IPS-18c (cell line): Measurements from ENCODE around the gene NME4.
A peak's percentile ranks its signal among the peaks of the same experiment; 100 is the strongest.
"Not testable (repeated sequence)": the region's sequence is repeated elsewhere in the genome, so short reads cannot be mapped to it uniquely, and the experiment has no call there.

Source experiments
- H3K4me3 ChIP-seq: 2 replicates; pipeline ENCODE4 v1.7.0; 2013; ENCODE audit warnings: low read depth, mild to moderate bottlenecking, low read length, moderate library complexity; ENCODE audit not compliant: insufficient read depth
- H3K9me3 ChIP-seq: one replicate; pipeline ENCODE4 v1.6.1; 2013; ENCODE audit warnings: mild to moderate bottlenecking, low read length, moderate library complexity; ENCODE audit not compliant: control insufficient read depth, insufficient read depth

NME4 gene

DNA sequence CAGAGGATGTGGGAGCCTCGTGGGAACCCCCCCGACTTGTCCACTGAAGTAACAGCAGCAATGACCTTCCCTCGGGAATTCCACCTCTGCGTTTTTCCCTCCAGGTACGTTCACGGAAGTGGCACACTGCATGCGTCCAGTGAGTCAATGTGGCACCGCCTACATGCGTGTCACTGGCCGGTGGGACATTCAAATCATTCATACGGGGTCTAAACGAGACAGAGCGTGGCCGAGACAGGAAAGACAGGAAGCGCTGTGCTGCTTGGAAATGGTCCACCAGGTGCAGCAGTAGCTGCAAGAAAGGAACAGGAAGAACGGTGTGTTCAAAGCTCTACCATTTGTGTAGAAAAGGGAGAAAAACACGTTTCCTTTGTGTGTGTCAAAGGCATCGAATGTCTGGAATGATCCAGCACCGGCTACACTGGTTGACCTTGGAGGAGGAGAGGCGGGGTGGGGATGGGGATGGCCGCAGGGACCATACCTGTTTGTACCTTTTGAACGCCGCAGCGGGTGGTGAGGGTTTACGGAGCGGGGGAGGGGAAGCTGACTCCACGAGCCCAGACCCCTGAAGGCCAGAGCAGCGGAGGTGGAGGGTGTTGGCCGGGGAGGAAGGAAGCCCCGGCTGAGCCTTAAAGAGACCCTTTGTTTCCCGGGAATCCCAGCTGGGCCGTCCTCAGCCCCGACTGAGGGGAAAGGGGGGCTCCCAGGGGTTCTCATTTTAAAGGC lies 13.5 kb upstream of the NME4 start:
- Histone ChIP-seq H3K4me3 (peak overlapping the region; percentile 68), H3K9me3 (no peaks in the 10 kb centered on the region)

DNA sequence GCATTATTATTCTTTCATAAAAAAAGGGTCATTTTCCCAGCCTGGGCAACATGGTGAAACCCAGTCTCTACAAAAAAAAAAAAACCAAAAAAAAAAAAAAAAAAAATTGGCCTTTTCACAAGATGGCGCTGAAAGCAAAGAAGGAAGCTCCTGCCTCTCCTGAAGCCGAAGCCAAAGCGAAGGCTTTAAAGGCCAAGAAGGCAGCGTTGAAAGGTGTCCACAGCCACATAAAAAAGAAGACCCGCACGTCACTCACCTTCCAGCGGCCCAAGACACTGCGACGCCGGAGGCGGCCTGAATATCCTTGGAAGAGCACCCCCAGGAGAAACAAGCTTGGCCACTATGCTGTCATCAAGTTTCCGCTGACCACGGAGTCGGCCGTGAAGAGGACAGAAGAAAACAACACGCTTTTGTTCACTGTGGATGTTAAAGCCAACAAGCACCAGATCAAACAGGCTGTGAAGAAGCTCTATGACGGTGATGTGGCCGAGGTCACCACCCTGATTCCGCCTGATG lies 10.3 kb upstream of the NME4 start:
- Histone ChIP-seq H3K9me3 (peaks cover 2% of the 10 kb centered on the region), H3K4me3 (no peak overlapping the region)

DNA sequence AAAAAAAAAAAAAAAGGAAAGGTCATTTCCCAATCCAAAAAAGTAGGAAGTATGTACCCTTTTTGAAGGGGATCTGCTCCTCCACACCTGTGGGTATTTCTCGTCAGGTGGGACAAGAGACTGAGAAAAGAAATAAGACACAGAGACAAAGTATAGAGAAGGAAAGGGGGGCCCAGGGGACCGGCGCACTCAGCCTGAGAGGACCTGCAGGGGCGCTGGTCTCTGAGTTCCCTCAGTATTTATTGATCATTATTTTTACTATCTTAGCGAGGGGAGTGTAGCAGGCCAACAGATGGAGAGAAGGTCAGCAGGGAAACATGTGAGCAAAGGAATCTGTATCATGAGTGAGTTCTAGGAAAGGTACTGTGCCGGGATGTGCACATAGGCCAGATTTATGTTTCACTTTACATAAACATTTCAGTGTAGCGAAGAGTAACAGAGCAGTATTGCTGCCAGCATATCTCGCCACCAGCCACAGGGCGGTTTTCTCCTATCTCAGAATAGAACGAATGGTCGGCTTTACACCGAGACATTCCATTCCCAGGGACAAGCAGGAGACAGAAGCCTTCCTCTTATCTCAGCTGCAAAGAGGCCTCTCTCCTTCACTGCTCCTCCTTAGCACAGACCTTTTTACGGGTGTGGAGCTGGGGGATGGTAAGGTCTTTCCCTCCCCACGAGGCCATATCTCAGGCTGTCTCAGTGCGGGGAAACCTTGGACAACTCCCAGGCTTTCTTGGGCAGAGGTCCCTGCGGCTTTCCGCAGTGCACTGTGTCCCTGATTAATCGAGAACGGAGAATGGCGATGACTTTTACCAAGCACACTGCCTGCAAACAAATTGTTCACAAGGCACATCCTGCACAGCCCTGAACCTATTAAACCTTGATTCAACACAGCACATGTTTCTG lies 9.0 kb upstream of the NME4 start:
- H3K4me3 ChIP-seq, H3K9me3 ChIP-seq: not testable (repeated sequence)

DNA sequence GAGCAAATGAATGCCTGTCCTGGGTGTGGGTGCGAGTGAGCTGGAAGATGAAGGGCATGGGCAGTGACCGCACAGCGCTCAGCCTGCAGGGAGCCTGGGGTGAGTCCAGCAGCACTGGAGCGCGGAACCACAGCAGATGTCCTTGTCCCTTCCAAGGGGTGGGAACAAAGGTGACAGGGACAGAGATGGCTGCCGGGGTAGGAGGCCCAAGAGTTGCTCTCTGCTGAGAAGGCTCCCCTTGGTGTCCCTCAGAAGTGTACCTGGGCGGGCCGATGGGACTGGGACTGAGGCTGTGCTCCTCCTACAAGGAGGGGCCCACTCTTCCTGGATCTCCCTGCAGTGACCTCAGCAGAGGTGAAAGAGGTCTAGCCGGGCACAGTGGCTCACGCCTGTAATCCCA lies 7.6 kb upstream of the NME4 start:
- peaks cover 6% of the 10 kb centered on the region for H3K9me3 ChIP-seq
- H3K4me3 ChIP-seq = no peak overlapping the region

DNA sequence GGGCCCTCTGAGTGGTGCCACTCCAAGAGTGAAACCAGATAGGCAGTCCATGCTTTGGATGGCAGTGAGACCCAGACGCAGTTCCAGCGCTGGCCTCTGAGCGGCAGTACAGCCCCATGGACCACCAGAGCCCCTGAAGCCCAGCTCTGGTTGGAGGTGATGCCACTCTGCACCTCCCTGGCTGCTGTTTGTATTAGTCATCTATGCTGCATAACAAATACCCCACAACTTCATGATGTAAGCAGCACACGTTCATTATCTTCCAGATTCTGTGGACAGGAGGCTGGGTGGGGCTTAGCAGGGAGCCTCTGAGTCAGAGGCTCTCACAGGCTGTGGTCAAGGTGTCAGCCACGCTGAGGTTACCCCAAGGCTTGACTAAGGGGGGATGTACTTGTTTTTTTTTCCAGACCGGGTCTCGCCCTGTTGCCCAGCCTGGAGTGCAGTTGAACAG lies 5.1 kb upstream of the NME4 start:
- H3K9me3 ChIP-seq = peaks cover 6% of the 10 kb centered on the region
- H3K4me3 ChIP-seq = no peak overlapping the region

DNA sequence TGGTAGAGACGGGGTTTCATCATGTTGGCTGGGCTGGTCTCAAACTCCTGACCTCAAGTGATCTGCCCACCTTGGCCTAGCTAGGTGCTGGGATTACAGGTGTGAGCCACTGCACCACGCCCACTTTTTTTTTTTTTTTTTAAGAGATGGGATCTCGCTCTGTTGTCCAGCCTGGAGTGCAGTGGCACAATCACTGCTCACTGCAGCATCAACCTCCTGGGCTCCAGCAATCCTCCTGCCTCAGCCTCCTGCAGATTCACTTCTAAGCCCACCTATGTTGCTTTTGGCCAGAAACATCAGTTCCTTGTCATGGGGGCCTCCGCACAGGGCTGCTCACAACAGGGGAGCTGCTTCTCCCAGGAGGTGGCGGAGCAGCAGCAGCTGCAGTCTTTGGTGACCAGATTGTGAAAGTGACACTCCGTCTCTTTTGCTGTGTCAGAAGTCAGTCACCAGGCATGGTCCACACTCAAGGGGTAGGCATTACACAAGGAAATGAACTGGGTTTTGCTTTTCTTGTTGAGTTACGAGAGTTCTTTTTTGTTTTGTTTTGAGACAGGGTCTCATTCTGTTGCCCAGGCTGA lies 4.5 kb upstream of the NME4 start:
- Histone ChIP-seq H3K9me3 (peaks cover 6% of the 10 kb centered on the region), H3K4me3 (no peak overlapping the region)

DNA sequence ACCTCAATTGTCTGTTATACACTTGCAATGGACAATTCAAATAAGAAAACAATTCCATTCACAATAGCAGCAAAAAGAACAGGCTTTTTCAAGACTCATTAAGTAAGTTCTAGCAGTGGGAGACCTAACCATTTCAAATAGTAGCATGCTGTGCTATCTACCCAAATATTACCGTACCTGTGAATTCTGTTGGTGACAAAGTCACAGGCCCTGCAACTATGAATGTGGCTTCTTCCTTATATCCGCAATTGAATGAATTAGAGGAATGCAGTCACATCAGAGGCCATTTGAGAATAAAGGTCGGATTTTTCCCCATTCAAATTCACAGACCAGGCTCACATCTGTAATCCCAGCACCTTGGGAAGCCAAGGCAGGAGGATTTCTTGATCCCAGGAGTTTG lies 800 bp upstream of the NME4 start:
- H3K9me3 ChIP-seq = peaks cover 4% of the 10 kb centered on the region
- H3K4me3 ChIP-seq = peak overlapping the region; percentile 31; the same call in 1 of the 2 replicates

DNA sequence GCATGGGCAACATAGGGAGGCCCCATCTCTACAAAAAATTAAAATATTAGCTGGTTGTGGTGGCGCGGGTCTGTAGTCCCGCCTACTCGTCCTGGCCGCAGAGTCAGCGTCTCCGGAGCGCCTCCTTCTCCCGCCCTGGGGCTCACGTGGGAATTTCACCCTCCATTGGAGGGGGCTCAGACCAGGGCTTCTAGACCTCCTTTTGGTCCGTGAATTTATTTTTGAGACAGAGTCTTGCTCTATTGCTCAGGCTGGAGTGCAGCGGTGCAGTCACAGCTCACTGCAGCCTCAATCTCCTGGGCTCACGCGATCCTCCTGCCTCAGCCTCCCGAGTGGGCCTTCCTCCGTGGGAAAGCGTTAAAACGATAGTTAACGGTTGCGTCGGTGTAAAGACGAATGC lies 394 bp upstream of the NME4 start:
- Histone ChIP-seq H3K9me3 (peaks cover 4% of the 10 kb centered on the region), H3K4me3 (peak overlapping the region; percentile 31; the same call in 1 of the 2 replicates)

DNA sequence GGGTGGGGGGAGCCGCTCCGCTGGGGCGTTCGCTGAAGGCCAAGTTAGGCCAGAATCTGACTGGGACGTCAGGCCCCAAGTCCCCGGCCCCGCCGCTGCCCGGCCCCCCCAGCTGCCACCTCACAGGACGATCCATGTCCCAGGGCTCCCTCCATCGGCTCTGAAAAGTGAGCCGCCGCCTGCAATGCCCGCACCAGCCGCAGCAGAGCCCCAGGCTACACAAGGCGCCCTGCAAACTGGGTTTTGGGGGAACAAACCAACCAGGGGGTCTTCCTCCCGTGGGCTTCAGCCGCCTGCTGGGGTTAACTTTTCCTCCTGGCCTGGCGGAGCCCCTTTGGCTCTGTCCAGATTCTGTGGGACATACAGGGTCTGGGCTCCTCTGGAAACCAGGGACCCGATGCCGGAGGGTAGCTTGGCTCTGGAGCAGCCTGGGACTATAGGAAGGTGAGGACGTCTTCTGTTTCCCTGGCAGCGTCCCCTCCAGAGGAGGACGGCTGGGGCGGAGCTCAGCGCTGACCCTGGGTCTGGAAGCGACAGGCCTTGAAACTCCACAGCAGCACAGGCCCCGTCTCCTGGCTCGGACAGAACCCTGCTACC lies 835 bp downstream of the NME4 start:
- H3K9me3 ChIP-seq = no peaks in the 10 kb centered on the region
- H3K4me3 ChIP-seq = peak overlapping the region; percentile 42

DNA sequence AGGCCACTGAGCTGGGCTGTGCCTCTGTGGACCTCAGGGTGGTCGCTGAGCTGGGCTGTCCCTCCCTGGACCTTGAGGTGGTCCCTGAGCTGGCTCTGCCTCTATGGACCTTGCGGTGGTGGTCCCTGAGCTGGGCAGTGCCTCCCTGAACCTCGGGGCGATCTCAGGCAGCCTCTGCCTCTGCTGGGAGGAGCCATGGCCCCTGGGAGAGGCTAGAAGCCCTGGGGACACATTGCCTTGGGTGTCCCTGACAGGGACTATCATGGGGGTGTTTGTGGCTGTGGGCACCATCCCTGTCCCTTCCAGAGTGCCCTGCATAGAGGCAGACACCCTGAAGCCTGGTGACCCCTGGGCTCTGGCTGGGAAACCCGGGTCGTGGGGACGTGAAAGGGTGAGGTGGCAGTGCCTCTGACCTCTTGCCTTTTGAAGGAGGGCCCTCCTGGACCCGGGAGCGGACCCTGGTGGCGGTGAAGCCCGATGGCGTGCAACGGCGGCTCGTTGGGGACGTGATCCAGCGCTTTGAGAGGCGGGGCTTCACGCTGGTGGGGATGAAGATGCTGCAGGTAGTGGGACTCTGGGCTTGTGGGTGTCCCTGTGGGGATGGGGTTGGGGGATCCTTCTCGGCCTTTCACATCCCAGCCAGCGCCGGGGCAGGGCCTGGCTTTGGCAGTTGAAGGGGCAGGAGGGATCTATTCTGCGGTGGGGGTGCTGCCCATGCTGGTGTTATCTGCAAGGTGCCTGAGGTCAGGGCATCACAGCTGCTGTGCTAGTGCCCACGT lies 1.8 kb downstream of the NME4 start:
- H3K9me3 ChIP-seq = no peaks in the 10 kb centered on the region
- H3K4me3 ChIP-seq = no peak overlapping the region; the same call in 1 of the 2 replicates

DNA sequence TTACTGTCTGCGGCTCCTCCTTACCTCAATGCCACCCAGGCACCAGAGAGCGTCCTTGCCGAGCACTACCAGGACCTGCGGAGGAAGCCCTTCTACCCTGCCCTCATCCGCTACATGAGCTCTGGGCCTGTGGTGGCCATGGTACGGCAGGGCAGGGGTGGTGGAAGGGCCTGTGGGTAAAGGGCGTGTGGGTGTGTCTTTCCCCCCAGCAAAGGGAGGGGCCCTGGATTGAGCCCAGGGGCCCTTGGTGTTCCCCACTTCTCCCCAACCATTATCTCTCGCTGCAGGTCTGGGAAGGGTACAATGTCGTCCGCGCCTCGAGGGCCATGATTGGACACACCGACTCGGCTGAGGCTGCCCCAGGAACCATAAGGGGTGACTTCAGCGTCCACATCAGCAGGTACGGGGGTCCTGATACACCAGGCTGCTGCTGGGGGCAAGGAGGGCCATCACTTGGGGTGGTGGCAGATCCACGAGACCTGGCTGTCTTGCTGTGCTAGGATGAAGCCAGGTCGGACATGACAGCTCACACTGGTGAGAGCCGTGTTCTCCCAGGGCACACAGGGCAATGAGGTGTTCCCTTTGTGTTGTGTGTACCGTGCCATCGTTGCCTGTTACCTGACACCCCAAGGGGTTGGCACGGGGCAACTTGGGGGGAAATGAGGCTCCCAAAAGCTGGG lies 2.5 kb downstream of the NME4 start:
- no peak overlapping the region for H3K4me3 ChIP-seq
- no peaks in the 10 kb centered on the region for H3K9me3 ChIP-seq

DNA sequence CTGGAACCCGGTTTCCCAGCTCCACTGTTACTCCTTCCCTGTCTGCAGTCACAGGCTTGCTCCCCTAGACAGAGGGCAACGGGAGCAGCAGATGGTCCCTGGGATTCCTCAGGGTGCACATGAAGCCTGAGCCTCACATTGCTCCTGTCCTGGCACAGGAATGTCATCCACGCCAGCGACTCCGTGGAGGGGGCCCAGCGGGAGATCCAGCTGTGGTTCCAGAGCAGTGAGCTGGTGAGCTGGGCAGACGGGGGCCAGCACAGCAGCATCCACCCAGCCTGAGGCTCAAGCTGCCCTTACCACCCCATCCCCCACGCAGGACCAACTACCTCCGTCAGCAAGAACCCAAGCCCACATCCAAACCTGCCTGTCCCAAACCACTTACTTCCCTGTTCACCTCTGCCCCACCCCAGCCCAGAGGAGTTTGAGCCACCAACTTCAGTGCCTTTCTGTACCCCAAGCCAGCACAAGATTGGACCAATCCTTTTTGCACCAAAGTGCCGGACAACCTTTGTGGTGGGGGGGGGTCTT lies 3.1 kb downstream of the NME4 start:
- Histone ChIP-seq H3K9me3 (no peaks in the 10 kb centered on the region), H3K4me3 (0 out of 2 replicates have a peak overlapping the region, but pooled peaks have one; percentile 9)

DNA sequence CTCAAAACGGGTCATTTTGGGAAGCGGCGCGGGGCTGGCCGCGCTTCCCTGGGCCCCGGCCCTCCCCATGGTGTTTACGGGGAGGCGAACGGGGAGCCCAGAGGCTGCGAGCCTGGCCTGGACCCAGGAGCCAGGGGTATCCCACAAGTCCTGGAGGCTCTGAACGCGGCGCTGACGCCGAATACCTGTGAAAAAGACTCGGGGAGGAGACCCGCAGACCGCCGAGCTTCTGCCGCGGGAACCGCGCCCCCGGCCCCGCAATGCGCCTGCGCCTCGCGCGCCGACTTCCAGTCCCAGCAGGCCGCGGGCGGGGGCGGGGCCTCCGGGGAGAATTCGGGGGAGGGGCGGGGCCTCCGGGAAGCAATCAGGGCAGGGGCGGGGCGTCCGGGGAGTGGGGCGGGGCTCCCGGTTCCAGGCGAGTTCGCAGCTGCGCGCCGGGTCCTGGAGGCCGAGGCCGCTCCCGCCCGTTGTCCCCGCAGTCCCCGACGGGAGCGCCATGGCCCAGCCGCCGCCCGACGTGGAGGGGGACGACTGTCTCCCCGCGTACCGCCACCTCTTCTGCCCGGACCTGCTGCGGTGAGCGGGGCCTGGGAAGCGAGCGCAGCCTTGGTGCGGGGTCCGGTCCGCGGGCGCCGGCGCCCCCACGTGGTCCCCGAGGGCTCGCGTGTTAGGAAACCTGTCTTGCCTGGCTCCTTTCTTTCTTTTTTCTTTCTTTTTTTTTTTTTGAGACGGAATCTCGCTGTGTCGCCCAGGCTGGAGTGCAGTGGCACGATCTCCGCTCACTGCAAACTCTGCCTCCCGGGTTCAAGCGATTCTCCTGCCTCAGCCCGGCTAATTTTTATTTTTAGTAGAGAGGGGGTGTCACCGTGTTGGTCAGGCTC lies 4.7 kb downstream of the NME4 start, which contains the start of gene DECR2:
DECR2 (plus strand) TSS at position 418 of the 881 bp plus-strand sequence; CDS start at position 497, 79 bp downstream.
- peak within 1 kb of the TSS; percentile 85 for H3K4me3 ChIP-seq
- H3K9me3 ChIP-seq = no peaks in the 10 kb centered on the region

DNA sequence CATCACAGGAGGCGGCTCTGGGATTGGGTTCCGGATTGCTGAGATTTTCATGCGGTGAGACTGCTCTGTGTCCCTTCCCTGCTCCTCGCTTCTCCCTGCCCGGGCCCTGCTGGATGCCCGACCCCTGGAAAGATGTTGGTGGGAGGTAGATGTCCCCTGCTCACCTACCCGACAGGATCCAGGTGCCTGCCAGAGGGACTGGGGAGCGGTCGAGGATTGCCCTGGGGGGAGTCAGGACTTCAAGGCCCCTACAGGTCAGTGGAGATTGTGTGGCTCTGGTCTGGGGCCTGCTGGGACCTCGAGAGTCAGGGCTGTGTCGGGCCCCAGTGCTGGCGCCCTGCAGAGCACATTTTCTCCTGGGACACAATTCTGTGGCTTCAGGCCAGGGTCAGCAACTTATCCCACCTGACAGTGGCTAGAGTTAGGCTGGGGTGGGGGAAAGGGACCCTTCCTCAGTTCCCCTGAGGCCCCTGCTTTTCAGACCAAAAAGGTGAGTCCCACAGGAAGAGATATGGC lies 8.0 kb downstream of the NME4 start:
- Histone ChIP-seq H3K9me3 (no peaks in the 10 kb centered on the region), H3K4me3 (no peak overlapping the region)
